ENCODE results near the gene PAPOLA. TPM values are rescaled to one million over a fixed set of nuclear protein-coding genes. Genes with fewer than 3 reads are reported as not detected.

The PAPOLA gene
- total RNA-seq, 1 experiment from 2014 or later = 223 TPM

DNA sequence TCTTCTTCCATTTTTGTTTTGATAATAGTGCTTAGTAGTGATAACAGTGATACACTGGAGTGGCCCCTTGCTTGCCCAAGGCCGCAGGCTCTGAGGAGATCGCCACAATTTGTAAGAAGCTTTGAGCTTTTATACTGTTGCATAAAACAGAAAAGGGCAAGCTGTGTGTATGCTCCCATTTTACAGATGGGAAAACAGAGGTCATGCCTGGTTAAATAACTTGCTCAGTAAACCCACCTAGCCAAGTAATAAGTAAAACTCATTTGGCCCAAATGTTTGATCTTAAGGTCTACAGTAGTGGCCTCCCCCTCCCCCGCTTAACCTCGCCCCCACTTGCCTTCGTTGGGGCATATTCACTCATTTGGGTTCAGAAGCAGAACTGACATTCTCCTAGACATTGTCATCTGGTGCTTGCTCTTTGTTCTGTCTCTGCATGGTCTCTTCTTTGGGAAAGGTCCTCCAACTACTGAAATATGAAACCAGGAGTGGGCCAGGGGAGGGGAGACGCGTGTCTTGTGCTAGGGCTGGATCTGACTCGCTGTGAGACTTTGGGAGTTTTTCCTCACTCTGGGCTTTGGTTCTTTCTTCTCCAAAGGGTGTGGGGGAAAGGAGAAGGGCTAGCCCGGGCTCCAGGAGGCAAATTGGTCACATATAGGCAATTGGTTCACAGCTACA is 88.1 kb downstream of the PAPOLA start:
- no peaks in the 10 kb centered on the region for H4K20me1 ChIP-seq (ENCODE audit: insufficient read depth)
- no peaks in the 10 kb centered on the region for H3K27me3 ChIP-seq (ENCODE audit: insufficient read depth, low read length)
- H3K79me2 ChIP-seq (ENCODE audit: insufficient read depth, low read length) = no peaks in the 10 kb centered on the region
- no peak for ATAC-seq
- no peak for DNase-seq (ENCODE audit: low read depth, low spot score)
- POLR2A ChIA-PET = no interaction called here
- H3K4me3 ChIP-seq (replicated peaks in 1 of 2; ENCODE audit: low read depth in 1 of 2, low read length in 2 of 2) = no peak overlapping the region
- no peaks in the 10 kb centered on the region for H3K36me3 ChIP-seq (ENCODE audit: control insufficient read depth in 1 of 2, insufficient read depth in 2 of 2, low read length in 2 of 2)
- H3K4me1 ChIP-seq (ENCODE audit: control insufficient read depth in 1 of 2, insufficient read depth in 2 of 2, low read length in 2 of 2) = no peaks in the 10 kb centered on the region
- H3K9me2 ChIP-seq (ENCODE audit: insufficient read depth) = no peaks in the 10 kb centered on the region
- H3K4me2 ChIP-seq (ENCODE audit: low read length) = no peak overlapping the region
- CTCF ChIA-PET = no interaction called here
- no TSS peak for BruUV-seq (replicated peaks)
- H3K9me3 ChIP-seq (ENCODE audit: control insufficient read depth in 1 of 2, insufficient read depth in 1 of 2, low read depth in 1 of 2, low read length in 2 of 2) = no peaks in the 10 kb centered on the region
- RAD21 ChIA-PET (ENCODE audit: low non-redundant PET in 1 of 2, low total read pairs in 2 of 2, uncharacterized antibody in 2 of 2, unreplicated experiment in 2 of 2) = no interaction called here
- no peak overlapping the region for H3K27ac ChIP-seq (ENCODE audit: low read depth, low read length)
- H3K9ac ChIP-seq (ENCODE audit: low read length) = no peak overlapping the region
- H2AFZ ChIP-seq (ENCODE audit: low read depth, low read length, poor library complexity, severe bottlenecking) = no peak overlapping the region
- intact Hi-C loops (cut with micrococcal nuclease) = no loop called here
- TF ChIP-seq JUND (IDR thresholded peaks at IDR 0.05) (no peak), ZFX (IDR thresholded peaks at IDR 0.05) (no peak), CEBPB (IDR thresholded peaks at IDR 0.05; ENCODE audit: low read depth) (no peak), RAD21 (IDR thresholded peaks at IDR 0.05; ENCODE audit: low read depth) (no peak), EGR1 (IDR thresholded peaks at IDR 0.05; ENCODE audit: low read depth) (no peak), SIN3A (IDR thresholded peaks at IDR 0.05; ENCODE audit: low read depth) (no peak), SP1 (IDR thresholded peaks at IDR 0.05; ENCODE audit: low read depth) (no peak), SRF (IDR thresholded peaks at IDR 0.05; ENCODE audit: low read depth) (no peak)
- TF ChIP-seq, protein P1, sequence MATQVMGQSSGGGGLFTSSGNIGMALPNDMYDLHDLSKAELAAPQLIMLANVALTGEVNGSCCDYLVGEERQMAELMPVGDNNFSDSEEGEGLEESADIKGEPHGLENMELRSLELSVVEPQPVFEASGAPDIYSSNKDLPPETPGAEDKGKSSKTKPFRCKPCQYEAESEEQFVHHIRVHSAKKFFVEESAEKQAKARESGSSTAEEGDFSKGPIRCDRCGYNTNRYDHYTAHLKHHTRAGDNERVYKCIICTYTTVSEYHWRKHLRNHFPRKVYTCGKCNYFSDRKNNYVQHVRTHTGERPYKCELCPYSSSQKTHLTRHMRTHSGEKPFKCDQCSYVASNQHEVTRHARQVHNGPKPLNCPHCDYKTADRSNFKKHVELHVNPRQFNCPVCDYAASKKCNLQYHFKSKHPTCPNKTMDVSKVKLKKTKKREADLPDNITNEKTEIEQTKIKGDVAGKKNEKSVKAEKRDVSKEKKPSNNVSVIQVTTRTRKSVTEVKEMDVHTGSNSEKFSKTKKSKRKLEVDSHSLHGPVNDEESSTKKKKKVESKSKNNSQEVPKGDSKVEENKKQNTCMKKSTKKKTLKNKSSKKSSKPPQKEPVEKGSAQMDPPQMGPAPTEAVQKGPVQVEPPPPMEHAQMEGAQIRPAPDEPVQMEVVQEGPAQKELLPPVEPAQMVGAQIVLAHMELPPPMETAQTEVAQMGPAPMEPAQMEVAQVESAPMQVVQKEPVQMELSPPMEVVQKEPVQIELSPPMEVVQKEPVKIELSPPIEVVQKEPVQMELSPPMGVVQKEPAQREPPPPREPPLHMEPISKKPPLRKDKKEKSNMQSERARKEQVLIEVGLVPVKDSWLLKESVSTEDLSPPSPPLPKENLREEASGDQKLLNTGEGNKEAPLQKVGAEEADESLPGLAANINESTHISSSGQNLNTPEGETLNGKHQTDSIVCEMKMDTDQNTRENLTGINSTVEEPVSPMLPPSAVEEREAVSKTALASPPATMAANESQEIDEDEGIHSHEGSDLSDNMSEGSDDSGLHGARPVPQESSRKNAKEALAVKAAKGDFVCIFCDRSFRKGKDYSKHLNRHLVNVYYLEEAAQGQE (IDR thresholded peaks at IDR 0.05; ENCODE audit: low read depth) = no peak
- TF ChIP-seq, protein P2, sequence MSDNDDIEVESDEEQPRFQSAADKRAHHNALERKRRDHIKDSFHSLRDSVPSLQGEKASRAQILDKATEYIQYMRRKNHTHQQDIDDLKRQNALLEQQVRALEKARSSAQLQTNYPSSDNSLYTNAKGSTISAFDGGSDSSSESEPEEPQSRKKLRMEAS (IDR thresholded peaks at IDR 0.05) = no peak

Measured in HCT116 (cell line).